HG03280 (cell line): ENCODE data around the gene SLAIN1.

Experiments used
- ATAC-seq: cut with Tn5 transposase; IDR thresholded peaks from one replicate; pipeline ENCODE4 v1.9.1; 2021; ENCODE audit warnings: mild to moderate bottlenecking, moderate library complexity; ENCODE audit not compliant: unreplicated experiment

Gene SLAIN1

DNA sequence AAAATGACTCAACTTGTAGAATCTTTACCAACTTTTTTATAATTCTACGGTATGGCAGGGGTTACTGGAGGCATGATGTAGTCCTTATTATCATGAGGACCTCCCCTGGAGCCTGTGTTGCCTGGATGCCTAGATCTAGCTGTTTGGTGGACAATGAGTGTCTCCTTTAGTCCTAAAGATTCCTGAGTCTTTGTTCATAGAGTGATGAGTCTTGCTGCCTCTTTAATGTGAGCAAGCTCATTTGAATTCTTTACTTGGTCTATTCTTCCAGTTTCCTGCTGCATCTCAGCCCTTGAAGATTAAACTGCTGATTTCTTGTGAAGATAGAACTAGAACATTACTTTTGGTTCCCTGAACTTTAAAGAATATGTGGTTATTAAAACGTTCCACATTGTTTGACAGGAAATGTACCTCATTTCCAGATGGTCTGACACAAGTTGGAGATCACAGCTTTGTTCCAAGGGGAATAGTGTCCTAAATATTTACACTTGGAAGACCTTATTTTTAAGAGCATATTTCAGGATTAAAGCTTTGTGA is 51.9 kb downstream of the SLAIN1 start:
- no peak for ATAC-seq

GRCh38 chr13:77751513-77752456 is 54.3 kb downstream of the SLAIN1 start:
- peak; percentile 88 for ATAC-seq

DNA sequence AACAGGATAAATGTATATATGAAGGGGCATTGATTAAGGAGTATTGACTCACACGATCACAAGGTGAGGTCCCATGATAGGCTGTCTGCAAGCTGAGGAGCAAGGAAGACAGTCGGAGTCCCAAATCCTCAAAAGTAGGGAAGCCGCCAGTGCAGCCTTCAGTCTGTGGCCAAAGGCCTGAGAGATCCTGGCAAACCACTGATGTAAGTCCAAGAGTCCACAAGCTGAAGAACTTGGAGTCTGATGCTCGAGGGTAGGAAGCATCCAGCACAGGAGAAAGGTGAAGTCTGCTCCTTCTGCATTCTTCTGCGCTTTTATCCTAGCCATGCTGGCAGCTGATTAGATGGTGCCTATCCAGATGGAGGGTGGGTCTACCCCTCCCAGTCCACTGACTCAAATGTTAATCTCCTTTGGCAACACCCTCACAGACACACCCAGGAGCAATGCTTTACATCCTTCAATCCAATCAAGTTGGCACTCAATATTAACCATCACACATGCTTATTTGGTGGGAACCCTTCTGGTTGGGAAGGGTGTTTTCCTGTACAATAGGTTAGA is 55.1 kb downstream of the SLAIN1 start:
- ATAC-seq, result no peak

GRCh38 chr13:77760893-77761292 is 63.4 kb downstream of the SLAIN1 start:
- no peak for ATAC-seq

- no peak for ATAC-seq
These were observed 69.9 kb downstream of the SLAIN1 start for GRCh38 chr13:77767413-77767812.

DNA sequence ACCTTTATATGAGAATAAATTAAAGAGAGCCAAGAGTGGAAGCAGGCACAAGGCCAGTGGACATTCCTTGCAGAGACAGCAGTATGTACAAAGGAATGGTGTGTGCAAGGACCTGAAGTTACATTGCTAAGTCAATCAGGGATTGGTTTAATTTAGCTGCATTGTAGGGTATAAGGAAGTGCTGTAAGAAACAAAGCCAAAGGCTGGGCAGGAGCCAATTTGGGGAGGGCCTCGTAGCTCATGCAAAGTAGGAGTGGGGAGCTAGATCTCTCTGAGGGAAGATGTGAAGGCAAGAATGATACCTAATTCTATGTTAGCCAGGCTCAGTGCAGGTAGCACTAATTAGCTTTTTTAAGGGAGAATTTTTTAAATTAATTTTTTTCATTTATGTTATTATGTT is 76.7 kb downstream of the SLAIN1 start:
- ATAC-seq, result no peak

DNA sequence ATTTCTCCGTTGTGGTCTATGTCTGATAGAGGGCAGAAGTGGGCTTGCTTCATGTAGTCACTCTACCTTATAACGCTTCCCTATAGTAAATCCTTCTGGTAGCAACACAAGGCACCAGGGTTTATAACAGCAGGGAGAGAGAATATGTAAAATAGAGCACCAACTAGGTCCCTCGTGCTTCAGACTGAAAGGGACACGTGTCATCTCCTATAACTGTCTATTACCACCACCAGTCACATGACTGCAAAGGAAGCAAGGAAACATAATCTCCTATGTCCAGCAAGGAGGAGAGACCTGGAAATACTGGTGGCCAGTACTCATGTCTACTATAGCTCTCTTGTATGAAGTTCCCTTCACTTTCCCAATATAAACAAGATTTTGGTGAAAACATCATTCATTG is 79.2 kb downstream of the SLAIN1 start:
- ATAC-seq, result no peak

DNA sequence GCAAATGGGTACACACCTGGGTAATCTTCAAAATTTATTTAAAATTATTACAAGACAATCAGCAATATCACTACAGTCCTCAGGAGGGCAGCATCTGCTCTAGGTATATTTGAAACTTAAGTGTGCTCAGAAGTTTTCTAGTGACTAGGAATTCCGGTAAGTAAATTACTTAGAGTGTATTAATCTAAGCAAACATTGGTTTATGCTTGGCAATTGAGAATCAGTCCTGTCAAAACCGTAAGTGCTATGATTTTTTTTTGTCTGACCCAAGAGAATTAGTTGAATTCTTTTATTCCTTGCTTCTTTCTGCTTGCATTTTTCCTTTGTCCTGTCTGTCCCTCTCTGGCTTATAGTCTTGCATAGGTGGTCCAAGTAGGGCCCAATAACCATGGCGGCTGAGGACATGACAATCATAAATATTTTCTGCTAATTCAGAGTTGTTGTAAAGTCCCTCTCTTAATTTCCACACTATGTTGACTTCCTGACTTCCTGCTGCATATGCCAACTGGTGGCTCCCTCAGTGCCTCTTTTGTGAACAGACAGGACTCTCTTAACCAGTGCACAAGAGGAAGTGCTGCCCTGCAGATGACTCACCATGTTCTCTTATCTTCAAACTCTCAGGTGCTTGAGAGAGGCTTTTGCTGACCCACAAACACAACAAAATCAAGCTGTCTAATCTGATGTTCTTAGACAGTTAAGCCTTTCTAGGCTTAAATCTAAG is 82.2 kb downstream of the SLAIN1 start:
- ATAC-seq, result peak; percentile 71

DNA sequence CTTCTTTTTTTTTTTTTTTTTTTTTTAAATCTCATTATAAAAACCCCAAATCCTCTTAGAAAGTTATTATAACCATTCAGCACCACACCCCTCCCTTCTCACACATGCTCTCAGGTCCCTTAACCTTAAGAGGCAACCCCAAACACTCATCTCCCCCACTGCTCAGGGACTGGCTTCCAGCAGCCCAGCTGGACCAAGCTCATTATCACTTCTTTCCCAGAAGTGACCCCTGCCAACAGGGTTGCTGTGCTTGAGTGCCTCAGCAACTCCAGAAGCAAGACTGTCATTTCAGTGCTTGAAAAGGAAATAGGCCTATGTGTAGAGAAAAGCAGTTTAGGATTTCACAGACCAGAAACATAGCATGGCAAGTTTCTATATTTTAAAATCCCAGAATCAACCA is 84.3 kb downstream of the SLAIN1 start:
- ATAC-seq, result no peak

DNA sequence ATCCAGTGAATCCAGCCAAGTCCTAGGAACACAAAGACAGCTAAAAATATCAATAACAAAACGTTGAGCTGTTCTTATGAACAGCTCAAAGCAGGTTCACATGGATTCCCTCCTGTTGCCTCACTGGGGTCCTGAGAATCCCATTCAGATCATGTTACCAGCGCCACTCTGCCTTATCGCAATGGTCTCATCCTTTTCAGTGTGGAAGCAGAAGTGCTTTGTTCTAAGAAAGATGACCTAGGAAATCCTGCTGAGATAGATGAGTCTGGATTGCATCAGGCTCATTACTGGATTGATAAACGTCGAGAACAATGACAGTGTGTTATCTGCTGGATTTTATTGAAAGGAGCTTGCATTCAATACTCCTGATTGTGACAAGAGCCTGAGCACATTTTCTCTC is 87.0 kb downstream of the SLAIN1 start:
- ATAC-seq, result no peak

- no peak for ATAC-seq
These were observed 89.3 kb downstream of the SLAIN1 start for GRCh38 chr13:77786695-77787287.

DNA sequence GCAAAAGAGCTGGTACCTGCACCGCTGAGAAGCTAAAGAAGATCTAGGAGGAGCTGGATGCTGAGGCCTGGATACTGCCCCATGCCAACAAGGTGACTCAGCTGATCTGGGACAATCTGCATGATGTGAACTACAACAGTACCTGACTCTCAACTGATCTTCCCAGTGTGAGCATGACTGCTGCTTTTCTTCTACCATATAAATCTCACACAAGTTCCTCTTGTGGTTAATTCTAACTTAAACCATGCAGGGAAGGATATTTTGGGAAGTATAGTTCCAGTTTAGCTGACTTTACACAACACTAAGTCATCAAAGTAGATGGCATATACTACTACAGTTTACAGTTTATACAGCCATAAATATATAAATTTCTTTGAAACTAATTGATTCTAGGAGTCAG is 91.9 kb downstream of the SLAIN1 start:
- no peak for ATAC-seq

DNA sequence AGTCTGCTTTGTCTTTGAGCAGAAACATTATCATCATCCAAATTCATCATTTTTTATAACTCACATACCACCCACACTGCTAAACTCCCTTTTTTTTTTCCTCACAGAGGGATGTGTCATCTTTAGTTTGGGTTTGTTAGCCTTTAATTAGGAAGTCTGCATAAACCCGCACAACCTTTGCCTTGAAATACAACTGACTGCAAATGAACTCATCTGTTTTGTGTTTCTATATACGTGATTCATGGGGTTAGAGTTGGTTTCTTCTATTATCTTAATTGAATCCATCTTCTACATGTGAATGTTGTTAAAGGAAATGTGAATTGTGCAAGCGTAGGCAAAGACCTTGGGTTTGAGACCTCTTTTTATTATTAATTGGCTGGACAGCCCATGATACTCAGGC is 102.7 kb downstream of the SLAIN1 start:
- ATAC-seq, result no peak

GRCh38 chr13:77806518-77806917 is 109.0 kb downstream of the SLAIN1 start:
- no peak for ATAC-seq

GRCh38 chr13:77807431-77808135 is 110.1 kb downstream of the SLAIN1 start:
- no peak for ATAC-seq

DNA sequence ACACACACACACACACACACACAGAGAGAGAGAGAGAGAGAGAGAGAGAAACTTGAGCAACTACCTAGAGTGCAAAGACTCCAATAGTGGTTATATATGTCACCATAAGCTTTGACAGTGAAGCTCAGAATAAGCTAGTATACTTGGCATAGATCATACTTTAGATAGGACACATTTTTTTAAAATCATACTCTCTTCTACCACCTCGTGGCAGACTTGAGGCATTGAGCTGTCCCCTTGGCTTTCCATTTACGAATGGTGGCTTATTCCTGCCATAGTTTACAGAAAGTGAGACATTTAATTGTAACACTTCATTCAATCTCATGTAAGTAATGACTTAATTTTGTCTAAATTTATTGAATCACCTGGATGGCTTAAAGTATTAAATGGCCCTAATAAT is 112.9 kb downstream of the SLAIN1 start:
- peak; percentile 87 for ATAC-seq

DNA sequence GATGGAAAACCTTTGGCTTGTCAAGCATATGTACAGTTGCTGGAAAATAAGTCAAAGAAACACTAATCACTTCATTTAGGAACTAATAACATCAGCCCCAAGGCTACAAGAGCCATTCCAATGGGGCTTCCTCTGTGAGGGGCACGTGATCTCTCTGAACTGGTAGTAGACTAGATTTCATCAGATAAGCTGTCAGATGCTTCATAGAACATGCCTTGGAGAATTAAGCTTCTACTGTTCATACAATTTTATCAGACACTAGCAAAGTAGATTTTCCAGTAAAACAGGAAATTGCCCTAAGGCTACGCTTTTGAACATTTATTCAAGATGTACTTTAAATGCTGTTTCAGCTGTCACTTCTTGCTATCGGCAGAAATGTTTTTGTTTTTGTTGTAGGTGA is 113.4 kb downstream of the SLAIN1 start:
- no peak for ATAC-seq

DNA sequence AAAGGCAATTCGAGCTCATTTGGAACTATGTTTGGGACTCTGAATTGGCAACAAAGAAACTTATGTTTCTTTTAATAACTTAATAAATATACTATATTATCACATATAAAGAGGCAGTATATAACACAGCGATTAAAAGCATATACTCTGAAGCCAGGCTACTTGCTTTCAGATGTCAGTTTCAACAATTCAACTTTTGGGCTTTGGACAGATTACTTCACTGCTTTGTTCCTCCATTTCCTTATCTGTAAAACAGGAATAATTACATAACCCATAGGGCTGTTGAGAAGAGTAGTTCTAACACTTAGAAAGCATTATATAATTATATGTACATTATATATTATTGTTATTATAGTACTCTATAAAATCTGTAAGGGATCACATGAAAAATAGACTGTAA is 113.9 kb downstream of the SLAIN1 start:
- no peak for ATAC-seq

DNA sequence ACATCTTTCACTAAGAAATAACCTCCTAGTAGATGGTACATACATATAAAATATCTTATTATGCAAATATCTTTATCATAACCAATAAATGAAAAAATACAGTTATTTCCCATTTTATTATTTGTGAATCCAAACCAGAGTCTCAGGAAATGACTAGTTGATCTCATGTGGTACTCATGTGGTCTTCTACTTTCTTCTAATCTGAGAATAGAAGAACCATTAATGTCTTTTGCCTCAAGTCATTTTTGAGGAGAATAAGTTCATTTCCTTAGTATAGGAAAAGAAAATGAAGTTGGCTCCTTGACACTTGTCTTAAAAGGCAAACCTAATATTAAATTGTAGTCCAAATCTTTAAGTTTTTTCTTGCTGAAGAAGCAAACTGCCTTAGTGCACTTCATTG is 114.5 kb downstream of the SLAIN1 start:
- ATAC-seq, result no peak
